Activated CD4-positive, alpha-beta T cell treated with anti-CD3 and anti-CD28 coated beads for 4 hours (primary cell): ENCODE measurements around the gene LARGE1.

Experiments used
- DNase-seq, 2 donors: peaks; one replicate each; pipeline ENCODE4 v3.0.0-alpha.2; 2020

Gene LARGE1

DNA sequence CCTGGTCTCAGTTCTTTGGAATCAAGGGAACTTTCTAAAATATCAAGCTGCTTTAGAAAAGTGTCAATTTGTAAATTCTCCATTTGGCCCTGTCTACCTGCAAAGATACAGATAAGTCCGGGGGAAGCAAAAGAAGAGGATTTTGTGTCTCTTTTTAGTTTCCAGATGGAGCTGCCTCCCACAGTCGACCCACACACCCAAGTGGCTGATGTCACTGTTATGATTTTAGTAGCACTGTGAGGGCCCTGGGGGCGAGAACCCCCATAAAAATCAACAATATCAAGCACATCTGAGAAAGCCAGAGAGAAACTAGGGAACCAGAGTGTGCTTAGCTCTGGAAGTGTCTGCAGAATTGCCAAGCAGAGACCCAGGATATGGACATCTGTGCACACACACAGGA lies 212.7 kb downstream of the LARGE1 start:
- DNase-seq = no peak

DNA sequence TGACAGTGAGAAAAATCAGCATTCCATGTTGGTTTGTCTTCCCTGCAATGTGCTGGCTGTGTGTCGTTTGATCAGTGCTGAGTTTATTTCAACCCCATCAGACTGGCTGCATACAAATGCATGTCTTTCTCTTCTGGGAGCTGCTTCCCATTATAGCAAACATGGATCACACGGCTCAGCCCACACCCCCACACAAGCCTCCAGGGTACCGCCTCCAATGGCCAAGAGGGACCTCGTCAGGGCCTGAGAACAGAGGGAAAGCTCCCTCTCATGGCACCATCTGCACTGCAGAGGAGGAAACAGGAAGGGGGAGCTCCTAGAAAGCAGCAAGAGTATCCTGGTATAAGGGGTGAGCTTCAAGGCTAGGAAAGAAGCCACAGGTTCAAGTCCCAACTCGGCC lies 214.2 kb downstream of the LARGE1 start:
- no peak for DNase-seq

DNA sequence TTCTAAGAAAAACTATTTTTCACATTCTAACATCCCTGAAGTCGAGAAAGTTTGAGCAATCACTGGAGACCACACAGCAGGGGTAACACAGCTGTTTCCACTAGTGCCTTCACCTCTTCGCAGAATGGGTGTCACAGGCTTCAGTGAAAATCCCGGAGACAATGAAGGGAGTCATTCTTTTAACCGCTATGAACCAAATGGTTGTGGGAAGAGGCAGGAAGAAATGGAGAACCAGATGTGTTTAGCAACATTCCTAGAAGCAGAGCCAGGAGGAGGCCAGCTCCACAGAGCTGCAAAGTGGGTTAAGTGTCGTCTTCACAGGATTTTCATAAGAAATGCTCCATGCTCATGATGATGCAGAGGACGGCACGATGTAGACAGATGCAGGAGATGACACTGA lies 221.1 kb downstream of the LARGE1 start:
- DNase-seq = no peak

DNA sequence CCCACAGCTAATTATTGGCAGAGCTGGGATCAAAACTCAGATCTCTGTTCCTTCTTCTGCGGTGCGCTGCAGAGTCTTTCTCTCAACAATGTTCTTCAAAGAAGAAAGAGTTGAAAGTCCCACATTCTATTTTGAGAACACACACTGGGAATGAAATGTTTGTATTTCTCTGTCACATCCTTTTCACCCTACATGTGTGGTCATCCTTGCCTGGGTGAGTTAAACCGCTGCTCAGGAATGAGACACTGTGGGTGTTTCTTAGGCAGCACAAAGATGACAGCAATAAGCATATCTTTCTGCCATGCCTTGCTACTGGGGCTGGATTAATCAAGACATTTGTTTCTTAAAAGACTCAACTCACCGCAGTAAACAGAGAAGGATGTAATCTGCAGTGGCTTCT lies 222.6 kb downstream of the LARGE1 start:
- DNase-seq = no peak

DNA sequence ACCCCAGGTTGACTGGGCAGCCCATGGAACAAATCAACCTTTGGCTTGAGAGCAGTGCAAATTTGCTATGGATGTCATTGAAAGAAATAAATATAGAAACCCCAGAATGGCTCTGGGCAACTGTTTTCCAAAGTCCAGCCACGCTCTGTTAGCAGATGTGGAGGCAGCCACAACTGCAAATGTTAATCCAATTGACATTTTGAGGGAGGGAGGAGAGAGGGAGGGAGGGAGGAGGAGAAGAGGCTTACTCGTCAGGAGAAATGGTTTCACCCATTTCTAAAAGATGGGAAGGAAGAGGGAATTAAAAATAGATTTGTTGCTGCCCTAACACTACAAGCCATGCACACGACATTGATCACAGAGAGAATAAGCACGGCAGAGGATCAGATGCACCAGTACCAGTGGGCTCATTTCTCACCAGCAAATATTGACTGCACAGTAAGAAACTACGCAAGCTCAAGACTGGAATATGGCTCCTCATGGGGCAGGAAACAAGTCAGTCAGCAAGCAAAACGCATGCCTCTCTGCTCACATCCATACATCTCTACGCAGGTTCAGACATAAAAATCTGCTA lies 229.1 kb downstream of the LARGE1 start:
- no peak for DNase-seq

DNA sequence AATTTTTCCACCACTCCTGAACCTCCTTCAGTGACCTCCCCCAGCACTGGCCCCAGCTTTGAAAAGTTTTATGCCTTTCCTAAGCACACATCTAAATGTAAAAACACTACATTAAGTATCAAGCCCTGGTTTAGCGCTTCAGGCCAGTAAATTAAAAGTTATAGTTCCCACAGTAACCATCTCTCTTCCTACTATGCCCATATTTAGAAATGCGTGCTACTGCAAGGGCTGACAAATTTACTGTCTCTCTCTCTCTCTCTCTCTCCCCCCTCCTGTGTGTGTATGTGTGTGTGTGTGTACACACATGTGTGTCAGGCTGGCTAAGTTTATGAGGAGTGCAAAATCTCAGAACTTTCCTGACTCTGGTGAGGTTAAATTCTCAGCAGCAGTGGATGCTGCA lies 231.4 kb downstream of the LARGE1 start:
- DNase-seq = no peak

DNA sequence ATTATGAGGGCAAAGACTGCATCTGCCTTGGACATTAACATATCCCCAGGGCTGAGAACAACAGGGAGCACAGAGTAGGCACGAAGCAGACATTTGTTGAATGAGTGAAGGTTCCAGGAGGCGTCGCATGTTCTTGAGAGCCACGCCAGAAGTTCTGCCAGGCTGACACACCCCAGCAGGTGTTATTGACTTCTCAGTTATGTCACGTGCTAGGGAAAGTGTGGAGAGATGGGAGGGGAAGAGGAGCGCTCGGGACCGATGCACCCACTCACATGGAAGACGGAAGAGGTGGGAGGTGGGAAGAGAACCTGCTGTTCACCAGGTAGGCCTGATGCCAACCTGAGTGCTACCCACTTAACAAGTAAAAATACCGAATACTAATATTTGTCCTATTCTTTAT lies 232.8 kb downstream of the LARGE1 start:
- no peak for DNase-seq

DNA sequence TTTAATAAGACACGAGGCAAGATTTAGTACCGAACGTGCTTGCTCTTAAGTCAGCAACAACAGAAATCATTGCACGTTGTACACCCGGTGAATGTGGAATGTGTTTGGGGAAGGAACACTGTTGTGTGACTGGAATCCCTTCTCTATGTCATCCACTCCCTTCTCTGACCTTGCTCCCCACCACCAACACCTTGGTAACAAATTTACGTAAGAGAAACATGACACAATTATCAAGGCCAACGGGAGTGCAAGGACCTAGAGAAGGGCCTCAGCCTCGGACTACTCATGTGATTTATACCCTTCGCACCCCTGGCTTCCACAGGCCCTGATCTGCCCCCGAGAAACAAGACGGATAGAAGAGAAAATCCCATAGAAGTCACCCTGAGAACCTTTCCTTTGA lies 236.2 kb downstream of the LARGE1 start:
- no peak for DNase-seq

DNA sequence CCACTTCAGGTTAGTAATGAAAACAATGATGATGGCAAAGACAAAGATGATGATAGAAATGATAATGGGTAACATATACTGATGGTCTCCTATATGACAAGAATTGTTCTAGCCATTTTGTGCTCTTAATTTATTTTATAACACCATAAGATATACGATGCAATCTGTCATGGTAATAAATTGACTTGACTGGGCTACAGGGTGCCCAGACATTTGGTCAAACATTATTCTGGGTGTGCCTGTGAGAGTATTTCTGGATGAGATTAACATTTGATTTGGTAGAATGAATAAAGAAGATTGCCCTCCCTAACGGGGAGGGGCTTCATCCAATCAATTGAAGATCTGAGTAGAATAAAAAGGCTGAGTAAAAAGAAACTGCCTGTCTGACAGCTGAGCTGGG lies 237.3 kb downstream of the LARGE1 start:
- DNase-seq = no peak

DNA sequence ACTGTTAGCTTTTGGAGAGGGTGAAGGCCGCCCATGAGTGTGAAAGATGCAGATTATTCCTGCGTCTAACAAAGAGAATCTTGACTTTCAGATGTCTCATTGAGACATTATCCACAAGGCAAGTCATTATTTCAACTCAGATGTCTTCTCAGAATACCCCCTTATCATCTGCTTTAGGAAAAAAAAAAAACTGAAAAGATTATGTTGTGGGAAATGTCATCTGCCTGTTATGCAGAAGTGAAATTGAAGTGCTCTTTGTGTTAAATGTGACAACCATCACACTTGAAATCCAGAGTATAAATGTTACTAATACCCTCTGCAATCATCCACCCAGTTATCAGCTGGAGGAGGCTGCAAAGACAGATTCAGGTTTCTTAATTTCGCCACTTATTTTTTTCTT lies 239.6 kb downstream of the LARGE1 start:
- no peak for DNase-seq

DNA sequence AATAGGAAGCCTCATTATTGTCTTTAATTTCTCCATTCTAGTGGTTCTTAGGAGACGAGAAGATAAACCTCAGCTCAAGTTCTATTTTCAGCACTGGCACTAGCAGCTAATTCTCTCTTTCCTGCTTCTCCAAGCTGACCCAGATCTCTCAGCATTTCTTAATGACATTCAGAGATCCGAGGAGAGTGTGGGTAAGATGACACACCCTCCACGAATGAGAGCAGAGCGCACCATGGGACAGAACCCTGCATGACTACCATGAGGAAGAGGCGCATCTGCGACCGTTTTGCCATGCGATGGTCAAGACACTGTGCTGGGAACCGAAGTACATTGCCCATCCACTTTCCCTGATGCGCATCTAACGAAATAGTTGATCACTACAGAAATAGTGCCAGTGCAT lies 241.8 kb downstream of the LARGE1 start:
- DNase-seq = no peak

DNA sequence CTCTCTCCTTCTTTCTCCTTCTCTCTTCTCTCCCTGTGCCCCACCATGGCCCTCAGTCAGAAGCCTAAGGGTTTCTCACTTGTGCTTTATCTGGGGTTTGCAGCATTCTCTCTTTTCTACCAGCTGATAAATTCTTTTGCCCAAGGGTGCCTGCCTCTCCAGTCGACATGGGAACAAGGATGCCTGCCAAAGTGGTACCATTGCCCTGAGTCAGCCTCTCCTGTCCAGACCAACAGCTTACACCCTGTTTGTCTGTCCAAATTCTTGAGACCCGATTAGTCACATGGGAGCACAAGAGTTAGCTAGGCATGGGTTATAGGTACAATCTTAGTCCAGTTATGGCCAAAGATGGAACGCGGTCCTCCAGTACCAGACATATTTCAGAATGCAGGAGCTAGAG lies 242.7 kb downstream of the LARGE1 start:
- DNase-seq = no peak

DNA sequence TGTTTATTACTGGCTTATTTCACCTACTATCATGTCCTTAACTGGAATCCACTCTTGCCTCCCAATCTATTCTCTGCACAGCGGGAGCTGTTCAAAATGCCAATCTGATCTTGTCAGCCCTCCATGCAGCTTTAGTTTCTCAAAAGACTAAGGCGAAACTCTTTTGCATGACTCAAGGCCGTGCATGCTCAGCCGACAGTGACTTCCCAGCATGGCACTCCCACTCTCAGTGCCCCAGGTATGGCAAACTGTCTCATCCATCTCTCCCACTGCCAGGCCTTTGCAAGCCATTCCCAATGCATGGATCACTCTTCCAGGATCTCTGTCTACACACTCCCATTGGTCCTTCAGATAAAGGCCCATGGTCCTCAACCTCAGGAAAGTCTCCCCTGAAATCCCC lies 245.9 kb downstream of the LARGE1 start:
- DNase-seq = no peak

DNA sequence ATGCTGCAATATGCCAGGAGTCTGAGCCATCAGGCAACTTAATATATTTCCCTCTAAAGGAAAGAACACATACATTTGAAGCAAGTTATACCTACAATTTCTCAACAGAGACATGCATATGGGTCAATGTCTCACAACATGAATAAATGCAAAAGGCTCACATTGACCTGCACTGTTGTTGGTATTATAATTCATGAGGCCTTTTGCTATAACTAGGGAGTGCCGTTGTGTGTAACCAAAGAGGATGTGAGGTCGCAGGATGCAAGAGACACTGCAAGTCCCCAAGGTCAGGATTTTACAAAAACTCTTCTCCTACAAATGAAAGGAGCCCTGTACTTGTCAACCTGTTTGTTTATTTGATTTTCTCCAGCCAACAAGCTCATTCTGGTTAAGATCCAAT lies 250.5 kb downstream of the LARGE1 start:
- DNase-seq = no peak

DNA sequence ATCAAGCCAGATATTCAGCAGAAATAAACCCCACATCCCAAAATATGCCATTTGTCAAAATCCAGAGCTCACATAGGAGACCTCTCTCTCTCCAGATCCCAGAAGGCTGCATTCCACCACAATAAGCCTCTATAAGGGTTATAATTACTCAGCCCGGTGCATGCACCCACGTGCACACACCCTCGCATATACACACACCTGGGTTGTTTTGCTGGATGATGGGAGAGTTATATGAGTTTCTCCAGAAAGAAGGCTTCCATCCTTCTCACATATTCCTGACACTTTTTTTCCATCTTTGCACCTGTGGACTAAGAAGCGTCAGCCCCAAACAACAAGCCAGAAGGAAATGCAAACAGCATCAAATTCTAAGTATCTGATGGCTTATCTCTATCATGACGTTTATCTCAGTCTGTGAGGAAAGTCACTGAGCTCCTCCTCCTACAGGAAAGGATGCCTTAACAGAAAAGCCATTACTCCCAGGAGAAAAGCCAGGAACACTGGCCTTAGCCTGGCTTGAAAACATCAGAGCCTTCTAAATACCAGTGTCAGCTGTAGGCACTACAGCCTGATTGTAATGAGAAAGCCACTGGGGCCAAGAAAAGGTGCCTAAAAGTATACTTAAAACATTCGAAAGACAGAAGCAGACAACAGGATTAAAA lies 253.2 kb downstream of the LARGE1 start:
- no peak for DNase-seq

DNA sequence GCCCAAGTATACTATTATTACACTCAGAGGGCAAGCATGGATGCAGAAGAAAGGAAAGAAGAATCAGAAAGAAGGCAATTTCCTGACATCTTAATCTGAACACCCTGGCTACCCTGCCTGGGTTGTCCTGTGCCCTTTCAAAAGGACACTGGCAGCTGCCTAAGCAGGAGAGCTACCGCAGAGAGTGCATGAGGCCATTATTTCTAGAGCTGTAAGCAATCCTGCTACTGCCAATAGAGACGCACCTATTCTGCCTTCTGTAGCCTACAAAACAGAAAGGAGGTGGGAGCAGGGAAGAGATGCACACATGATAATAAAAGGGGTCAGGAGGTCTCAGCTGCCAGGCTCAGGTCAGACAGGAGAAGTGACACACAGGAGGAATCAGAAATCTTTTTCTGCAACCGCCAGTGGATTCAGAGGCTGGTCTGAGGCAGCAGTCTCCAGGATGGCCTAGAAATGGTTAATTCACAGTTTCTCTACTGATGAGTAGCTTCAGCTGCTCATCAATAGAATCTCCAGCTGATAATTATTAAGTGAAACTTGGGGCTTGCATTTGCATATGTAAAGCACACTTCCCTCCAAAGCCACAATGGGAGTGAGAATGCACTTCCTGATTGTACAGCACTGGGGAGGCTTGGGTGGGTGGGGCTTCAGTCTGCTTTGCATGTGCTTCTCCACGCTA lies 253.9 kb downstream of the LARGE1 start:
- no peak for DNase-seq

DNA sequence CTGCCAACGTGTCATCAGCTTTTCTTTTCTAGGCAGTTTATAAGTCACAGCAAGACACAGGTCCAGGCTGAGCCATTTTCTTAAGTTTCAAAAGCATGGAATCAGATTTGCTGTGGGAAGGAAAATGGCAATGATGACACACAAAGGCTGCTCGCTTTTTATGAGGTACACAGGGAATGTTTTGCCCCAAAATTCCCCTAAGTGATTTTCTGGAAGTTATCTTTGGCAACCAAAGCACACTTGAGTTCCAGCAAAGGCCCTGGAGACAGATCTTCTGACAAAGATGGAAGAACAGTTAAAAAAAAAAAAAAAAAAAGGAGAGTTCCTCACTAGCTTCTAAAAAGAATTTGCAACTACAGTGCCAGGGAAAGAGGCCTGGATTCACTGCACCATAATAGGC lies 260.8 kb downstream of the LARGE1 start:
- no peak for DNase-seq

DNA sequence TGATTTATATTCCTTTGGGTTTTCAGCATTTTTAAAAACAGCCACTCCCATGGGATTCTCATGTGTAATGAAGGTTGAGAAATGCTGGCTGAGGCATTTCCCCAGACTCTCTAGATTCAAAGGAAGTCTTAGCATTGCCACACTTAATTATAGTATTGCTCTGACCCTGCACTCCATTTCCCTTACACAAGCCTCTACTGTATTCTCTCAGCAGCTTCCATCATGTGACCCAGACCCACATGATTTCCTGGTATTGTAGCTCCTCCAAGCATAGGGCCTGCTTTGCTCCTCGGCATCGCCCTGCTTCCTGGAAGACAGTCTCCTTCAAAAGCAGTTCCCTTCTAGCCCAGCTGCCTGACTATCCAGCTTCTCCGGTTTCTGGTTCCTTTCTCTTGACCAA lies 261.5 kb downstream of the LARGE1 start:
- DNase-seq = no peak

DNA sequence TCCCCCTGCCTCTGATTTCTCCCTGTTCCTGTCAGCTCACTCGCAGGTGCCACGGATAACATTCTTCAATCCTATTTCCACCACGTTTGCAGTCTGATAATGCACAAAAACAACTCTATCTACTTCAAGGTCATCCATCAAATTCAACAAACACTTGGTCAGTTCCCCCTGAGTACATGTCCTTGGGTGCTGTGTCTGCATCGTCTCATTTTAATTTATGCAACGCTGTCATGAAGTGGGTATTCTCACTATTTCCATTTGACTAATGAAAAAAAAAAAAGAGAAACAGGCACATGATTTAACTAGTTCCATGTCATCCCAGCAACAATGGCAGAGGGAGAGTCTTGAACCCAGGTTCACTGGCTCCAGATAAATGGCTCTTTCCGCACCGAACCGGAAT lies 262.6 kb downstream of the LARGE1 start:
- no peak for DNase-seq

DNA sequence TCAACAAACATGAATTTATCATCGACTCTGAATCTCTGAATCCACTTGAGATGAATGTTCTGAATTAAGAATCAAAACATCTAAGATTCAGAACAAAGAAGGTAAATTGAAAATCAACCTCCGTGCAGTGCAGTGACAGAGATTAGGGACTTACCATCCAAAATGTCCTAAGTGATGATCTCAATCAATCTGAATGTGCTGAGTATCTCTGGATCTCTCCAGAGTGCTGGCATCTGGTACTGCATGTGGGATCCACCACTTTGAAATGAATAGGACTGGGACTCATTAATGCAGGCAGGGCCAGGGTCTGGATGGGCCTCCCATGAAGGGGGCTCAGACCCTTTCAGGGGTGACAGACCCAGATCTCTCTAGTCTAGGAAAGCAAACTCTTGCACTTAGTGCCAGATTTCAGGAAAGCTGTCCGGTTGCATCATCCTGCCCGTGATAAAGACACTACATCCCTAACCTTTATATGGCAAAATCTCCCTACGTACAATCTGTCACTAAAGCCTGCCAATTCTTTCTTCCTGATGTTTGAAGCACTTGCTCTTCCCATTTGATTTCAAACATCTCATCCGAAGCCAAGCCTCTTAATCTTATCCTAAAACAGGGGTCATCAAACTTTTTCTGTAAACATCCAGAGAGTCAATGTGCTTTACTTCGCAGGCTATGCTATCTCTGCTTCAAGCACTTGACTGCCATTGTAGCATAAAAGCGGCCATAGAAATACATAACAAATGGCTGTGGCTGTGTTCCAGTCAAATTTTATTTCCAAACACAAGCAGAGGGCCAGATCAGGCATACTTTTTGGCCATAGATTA lies 263.3 kb downstream of the LARGE1 start:
- DNase-seq = no peak

DNA sequence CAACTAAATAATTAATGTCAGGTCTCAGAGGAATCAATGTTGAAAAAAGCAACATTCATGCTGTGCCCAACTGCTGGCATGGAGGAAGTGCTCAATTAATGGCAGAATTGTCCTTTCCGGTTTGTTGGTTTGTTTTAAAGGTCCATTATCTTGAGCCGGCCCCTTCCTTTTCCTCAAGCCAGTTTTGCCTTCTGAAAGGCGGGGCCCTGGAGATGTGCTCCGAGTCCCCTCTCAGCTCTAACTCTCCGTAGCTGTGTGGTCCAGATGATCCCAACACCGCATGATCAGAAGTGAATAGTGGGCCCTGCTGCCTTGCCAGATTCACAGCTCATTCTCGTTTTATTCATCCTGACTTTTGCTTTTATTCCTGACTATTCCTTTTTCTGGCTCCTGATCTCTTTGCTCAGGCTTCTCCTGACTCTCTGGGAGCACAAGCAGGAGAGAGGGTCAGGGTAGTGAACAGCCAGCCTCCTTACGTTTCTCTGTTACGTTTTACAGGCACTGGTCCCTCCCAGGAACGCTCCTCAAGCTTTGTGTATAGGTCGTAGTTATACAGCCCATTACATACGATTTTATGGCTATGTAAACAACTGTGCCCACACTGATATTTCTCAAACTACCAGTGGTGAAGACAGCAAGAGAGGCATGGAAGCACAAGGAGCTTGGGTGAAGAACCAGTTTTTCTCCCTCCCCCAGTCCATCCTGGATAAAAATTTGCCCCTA lies 265.9 kb downstream of the LARGE1 start:
- no peak for DNase-seq

DNA sequence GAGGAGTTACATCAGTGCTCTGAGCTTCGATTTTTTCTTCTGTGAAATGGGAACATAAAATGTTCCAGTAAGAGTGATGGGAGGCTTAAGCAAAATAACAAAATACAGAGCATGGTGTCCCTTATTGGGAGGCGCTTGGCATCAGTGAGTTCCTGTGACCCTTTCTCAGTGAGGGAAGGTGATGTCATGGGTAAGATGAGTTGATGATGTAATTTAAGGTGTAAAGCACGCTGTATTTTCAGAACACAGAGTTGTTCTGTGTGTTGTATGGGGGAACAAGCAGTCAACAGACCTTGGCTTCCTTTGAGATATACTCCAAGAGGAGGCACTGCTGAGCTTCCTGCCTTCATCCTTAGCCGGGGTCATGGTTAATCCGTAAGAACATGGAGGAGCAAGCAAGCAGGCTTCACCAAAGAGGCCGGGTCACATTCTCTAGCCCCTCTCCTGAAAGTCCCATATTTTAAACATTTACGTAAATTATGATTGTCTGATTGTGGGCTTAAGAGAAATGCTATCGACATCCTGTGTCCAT lies 266.7 kb downstream of the LARGE1 start:
- DNase-seq = no peak

DNA sequence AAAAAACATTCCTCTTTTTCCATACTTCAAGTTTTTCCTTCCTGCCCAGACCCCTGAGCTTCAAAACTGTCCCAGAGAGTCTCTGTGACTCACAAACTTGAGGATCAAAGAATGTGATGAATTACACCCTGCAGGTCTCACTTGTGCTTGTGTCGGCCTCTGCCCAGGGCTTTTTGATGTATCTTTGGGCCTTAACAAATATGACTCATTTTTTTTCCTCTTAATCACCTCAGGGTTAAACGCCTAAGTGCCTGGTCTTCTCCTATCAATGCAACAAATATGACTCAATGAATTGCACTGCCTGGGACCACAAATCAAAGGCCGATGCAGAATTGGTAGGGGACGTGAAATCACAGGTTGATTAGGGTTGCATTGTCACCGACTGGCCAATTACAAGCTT lies 267.7 kb downstream of the LARGE1 start:
- DNase-seq = no peak
